ENCODE results near the gene AP5S1. TPM values are rescaled to one million over a fixed set of nuclear protein-coding genes. Genes with fewer than 3 reads are reported as not detected.

The AP5S1 gene
- total RNA-seq, 1 experiment from 2014 or later: 31.0 TPM

- in situ Hi-C loops (cut with HindIII; ENCODE audit: low pct_unique_long_range_greater_than_20kb, low sequenced_read_pairs): no loop called here
- no peak for DNase-seq (ENCODE audit: low read depth)
These were observed 45.0 kb downstream of the AP5S1 start for GRCh38 chr20:3865152-3865886.

GRCh38 chr20:3865887-3866407 is 45.6 kb downstream of the AP5S1 start:
- DNase-seq (ENCODE audit: low read depth): no peak
- in situ Hi-C loops (cut with HindIII; ENCODE audit: low pct_unique_long_range_greater_than_20kb, low sequenced_read_pairs): no loop called here

GRCh38 chr20:3866464-3866863 is 46.1 kb downstream of the AP5S1 start:
- no peak for DNase-seq (ENCODE audit: low read depth)
- in situ Hi-C loops (cut with HindIII; ENCODE audit: low pct_unique_long_range_greater_than_20kb, low sequenced_read_pairs): no loop called here

- no peak for DNase-seq (ENCODE audit: low read depth)
- in situ Hi-C loops (cut with HindIII; ENCODE audit: low pct_unique_long_range_greater_than_20kb, low sequenced_read_pairs): no loop called here
These were observed 47.5 kb downstream of the AP5S1 start for GRCh38 chr20:3867802-3868201.

GRCh38 chr20:3869839-3870634 is 49.7 kb downstream of the AP5S1 start:
- in situ Hi-C loops (cut with HindIII; ENCODE audit: low pct_unique_long_range_greater_than_20kb, low sequenced_read_pairs): no loop called here
- no peak for DNase-seq (ENCODE audit: low read depth)

- in situ Hi-C loops (cut with HindIII; ENCODE audit: low pct_unique_long_range_greater_than_20kb, low sequenced_read_pairs): no loop called here
These were observed 51.4 kb downstream of the AP5S1 start for GRCh38 chr20:3871550-3872265.

GRCh38 chr20:3873507-3873906 is 53.2 kb downstream of the AP5S1 start:
- DNase-seq (ENCODE audit: low read depth): no peak
- in situ Hi-C loops (cut with HindIII; ENCODE audit: low pct_unique_long_range_greater_than_20kb, low sequenced_read_pairs): no loop called here

More at GRCh38 chr20:3871550-3872265, 51.4 kb downstream of the AP5S1 start:
- DNase-seq (ENCODE audit: low read depth): peak; percentile 57

- in situ Hi-C loops (cut with HindIII; ENCODE audit: low pct_unique_long_range_greater_than_20kb, low sequenced_read_pairs): no loop called here
- DNase-seq (ENCODE audit: low read depth): no peak
These were observed 54.0 kb downstream of the AP5S1 start for GRCh38 chr20:3874194-3874844.

GRCh38 chr20:3875378-3875974 is 55.1 kb downstream of the AP5S1 start:
- in situ Hi-C loops (cut with HindIII; ENCODE audit: low pct_unique_long_range_greater_than_20kb, low sequenced_read_pairs): no loop called here

GRCh38 chr20:3876000-3876399 is 55.7 kb downstream of the AP5S1 start:
- in situ Hi-C loops (cut with HindIII; ENCODE audit: low pct_unique_long_range_greater_than_20kb, low sequenced_read_pairs): no loop called here
- no peak for DNase-seq (ENCODE audit: low read depth)

More at GRCh38 chr20:3875378-3875974, 55.1 kb downstream of the AP5S1 start:
- no peak for DNase-seq (ENCODE audit: low read depth)

- no peak for DNase-seq (ENCODE audit: low read depth)
- in situ Hi-C loops (cut with HindIII; ENCODE audit: low pct_unique_long_range_greater_than_20kb, low sequenced_read_pairs): no loop called here
These were observed 56.3 kb downstream of the AP5S1 start for GRCh38 chr20:3876676-3877075.

Other genes with a start within 250 kb of the AP5S1 start
- not detected in 2 replicates for gene GFRA4, start 157.1 kb upstream of the AP5S1 start, total RNA-seq (2014; rRNA removed; shearing (Covaris generic); ENCODE audit: low replicate concordance)
- not detected in 2 replicates for gene ADAM33, start 138.5 kb upstream of the AP5S1 start, total RNA-seq (2014; rRNA removed; shearing (Covaris generic); ENCODE audit: low replicate concordance)
- not detected in 2 replicates for gene SIGLEC1, start 107.9 kb upstream of the AP5S1 start, total RNA-seq (2014; rRNA removed; shearing (Covaris generic); ENCODE audit: low replicate concordance)
- gene HSPA12B, start 87.9 kb upstream of the AP5S1 start, total RNA-seq (2014; rRNA removed; shearing (Covaris generic); ENCODE audit: low replicate concordance): not detected in 2 replicates
- 70.6 and 73.8 TPM in 2 replicates for gene ADISSP, start 52.8 kb upstream of the AP5S1 start, total RNA-seq (2014; rRNA removed; shearing (Covaris generic); ENCODE audit: low replicate concordance)
- 0.54 and 3.5 TPM in 2 replicates for gene SPEF1, start 39.1 kb upstream of the AP5S1 start, total RNA-seq (2014; rRNA removed; shearing (Covaris generic); ENCODE audit: low replicate concordance)
- gene CENPB, start 33.8 kb upstream of the AP5S1 start, total RNA-seq (2014; rRNA removed; shearing (Covaris generic); ENCODE audit: low replicate concordance): 101 and 105 TPM in 2 replicates
- gene CDC25B, start 24.2 kb upstream of the AP5S1 start, total RNA-seq (2014; rRNA removed; shearing (Covaris generic); ENCODE audit: low replicate concordance): 33.0 and 34.1 TPM in 2 replicates
- 10.0 and 12.1 TPM in 2 replicates for gene MAVS, start 26.3 kb downstream of the AP5S1 start, total RNA-seq (2014; rRNA removed; shearing (Covaris generic); ENCODE audit: low replicate concordance)
- 48.8 TPM in 2 replicates for gene PANK2, start 68.8 kb downstream of the AP5S1 start, total RNA-seq (2014; rRNA removed; shearing (Covaris generic); ENCODE audit: low replicate concordance)
- gene RNF24, start 195.0 kb downstream of the AP5S1 start, total RNA-seq (2014; rRNA removed; shearing (Covaris generic); ENCODE audit: low replicate concordance): 2.6 and 17.3 TPM in 2 replicates

All from Caki2 (cell line).